Measurements from ENCODE around the gene DHRS4. TPM values are rescaled to one million over a fixed set of nuclear protein-coding genes. Genes with fewer than 3 reads are reported as not detected.
"Not testable (repeated sequence)": the region's sequence is repeated elsewhere in the genome, so short reads cannot be mapped to it uniquely, and the experiment has no call there.

DHRS4 gene
- total and polyA plus RNA-seq, 9 of the 15 experiments (the other 6 are each of a cell fraction or from before 2014, with no cell fraction given) = 0.51 to 35.9 (median 10.1) TPM

DNA sequence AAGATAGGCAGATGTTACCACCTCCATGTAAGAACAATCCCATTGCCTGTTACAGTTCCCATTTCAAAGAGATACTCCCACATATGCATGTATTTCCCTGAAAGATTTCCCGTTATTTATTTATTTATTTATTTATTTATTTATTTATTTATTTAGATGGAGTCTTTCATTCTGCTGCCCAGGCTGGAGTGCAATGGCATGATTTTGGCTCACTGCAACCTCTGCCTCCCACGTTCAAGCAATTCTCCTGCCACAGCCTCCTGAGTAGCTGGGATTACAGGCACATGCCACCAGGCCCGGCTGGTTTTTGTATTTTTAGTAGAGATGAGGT lies 2.5 kb upstream of the DHRS4 start:
- in situ Hi-C loops (cut with MboI); FAIRE-seq; H3K9ac ChIP-seq (ENCODE audit: insufficient read depth in 1 of 2, low read depth in 2 of 2, low read length in 2 of 2); CTCF ChIA-PET (ENCODE audit: low intra/inter-chr PET ratio); H3K4me2 ChIP-seq (ENCODE audit: insufficient read depth, low read length); H3K27me3 ChIP-seq (ENCODE audit: control insufficient read depth in 2 of 2, insufficient read depth in 2 of 2, low read length in 2 of 2); H3K4me3 ChIP-seq; ATAC-seq; H2AFZ ChIP-seq (ENCODE audit: low read depth, low read length); H3K9me1 ChIP-seq (ENCODE audit: control insufficient read depth, insufficient read depth, low read length); BruUV-seq (replicated peaks); H3K9me3 ChIP-seq (replicated peaks; ENCODE audit: control insufficient read depth, insufficient read depth, low read depth, low read length); H3K27ac ChIP-seq (ENCODE audit: extremely low read depth, low read depth, low read length); DNase-seq (ENCODE audit: extremely low read depth in 1 of 4, low spot score in 3 of 4); H4K20me1 ChIP-seq (replicated peaks; ENCODE audit: control insufficient read depth, insufficient read depth, low read length); H3K4me1 ChIP-seq (replicated peaks in 1 of 2; ENCODE audit: control insufficient read depth in 2 of 2, insufficient read depth in 2 of 2, low read length in 2 of 2); H3K36me3 ChIP-seq (ENCODE audit: control insufficient read depth, insufficient read depth, low read length): not testable (repeated sequence)
- intact Hi-C loops (cut with micrococcal nuclease) = loop anchor here (5.0 kb wide), 1 partner anchor 364 kb away; no protein-coding TSS in a partner anchor
- WGBS (ENCODE audit: insufficient coverage, low coverage, missing lambda C conversion rate) = 69% methylated on average over 3 of the region's 3 CpGs
- peaks cover 21% of the 10 kb centered on the region for H3K79me2 ChIP-seq (ENCODE audit: control insufficient read depth, insufficient read depth, low read length)
- POLR2A ChIA-PET = interaction anchor here (0.7 kb wide), 1 partner anchor 14 kb away, joined by 3 read pairs; no protein-coding TSS in a partner anchor

DNA sequence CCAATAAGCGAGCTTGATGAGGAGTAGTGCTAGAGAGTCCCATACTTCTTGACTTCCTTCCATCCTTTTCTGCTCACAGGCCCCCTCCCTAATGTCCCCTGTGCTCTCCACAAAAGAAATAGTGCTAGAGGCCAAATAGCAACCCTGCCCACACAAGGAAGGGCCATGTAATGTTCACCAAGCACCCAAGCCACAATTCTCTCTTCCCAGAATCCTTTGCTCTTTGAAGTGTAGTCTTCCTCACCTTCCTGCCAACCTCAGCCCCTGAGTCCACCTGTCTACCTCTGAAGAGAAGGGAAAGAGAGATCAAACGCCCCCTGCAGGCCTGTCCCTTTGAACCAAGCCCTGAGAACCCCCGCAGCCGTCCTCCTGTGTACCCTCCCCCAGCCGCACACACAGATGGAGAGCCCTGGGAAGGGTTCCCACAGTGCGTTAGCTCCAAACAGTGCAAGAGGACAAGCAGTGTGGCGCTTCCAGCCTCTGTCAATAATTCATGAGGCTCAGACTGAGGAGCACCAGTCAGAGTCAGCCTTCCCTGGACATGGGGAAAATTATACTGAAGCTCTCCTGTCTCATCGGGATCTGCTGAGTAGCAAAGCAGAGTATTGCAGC lies 1.9 kb upstream of the DHRS4 start:
- no peak for FAIRE-seq
- POLR2A ChIA-PET = interaction anchor here (0.7 kb wide), 1 partner anchor 15 kb away, joined by 3 read pairs; no protein-coding TSS in a partner anchor
- BruUV-seq (replicated peaks) = no TSS peak
- Histone ChIP-seq H3K4me1 (replicated peaks in 1 of 2; ENCODE audit: control insufficient read depth in 2 of 2, insufficient read depth in 2 of 2, low read length in 2 of 2) (peaks cover 0 to 10% of the 10 kb centered on the region in 2 experiments; a peak in 2 of 5 replicates), H3K4me2 (ENCODE audit: insufficient read depth, low read length) (no peak overlapping the region; the same call in 1 of the 2 replicates), H3K9ac (ENCODE audit: insufficient read depth in 1 of 2, low read depth in 2 of 2, low read length in 2 of 2) (no peak overlapping the region), H3K79me2 (ENCODE audit: control insufficient read depth, insufficient read depth, low read length) (peaks cover 21% of the 10 kb centered on the region), H3K27me3 (ENCODE audit: control insufficient read depth in 2 of 2, insufficient read depth in 2 of 2, low read length in 2 of 2) (no peaks in the 10 kb centered on the region), H4K20me1 (replicated peaks; ENCODE audit: control insufficient read depth, insufficient read depth, low read length) (no peaks in the 10 kb centered on the region), H3K27ac (ENCODE audit: extremely low read depth, low read depth, low read length) (no peak overlapping the region), H3K9me3 (replicated peaks; ENCODE audit: control insufficient read depth, insufficient read depth, low read depth, low read length) (peaks cover 8% of the 10 kb centered on the region), H3K9me1 (ENCODE audit: control insufficient read depth, insufficient read depth, low read length) (no peaks in the 10 kb centered on the region), H2AFZ (ENCODE audit: low read depth, low read length) (no peak overlapping the region), H3K4me3 (no peak overlapping the region), H3K36me3 (ENCODE audit: control insufficient read depth, insufficient read depth, low read length) (0 out of 3 replicates have a peak, but pooled peaks cover 2% of the 10 kb centered on the region)
- CTCF ChIA-PET (ENCODE audit: low intra/inter-chr PET ratio) = no interaction called here
- in situ Hi-C loops (cut with MboI) (no loop called here), intact Hi-C loops (cut with micrococcal nuclease) (loop anchor here (5.0 kb wide), 1 partner anchor 364 kb away; no protein-coding TSS in a partner anchor)
- WGBS (ENCODE audit: insufficient coverage, low coverage, missing lambda C conversion rate) = 75% methylated on average over 7 of the region's 8 CpGs
- DNase-seq (ENCODE audit: extremely low read depth in 1 of 4, low spot score in 3 of 4) = no peak
- ATAC-seq = no peak
- TF ChIP-seq ZNF583 (CRISPR knock-in tag; IDR thresholded peaks at IDR 0.05) (peak; percentile 46; the same call in 1 of the 2 replicates), CXXC5 (CRISPR knock-in tag; IDR thresholded peaks at IDR 0.05) (0 out of 2 replicates have a peak, but pooled peaks have one; percentile 15), RBM39 (optimal IDR thresholded peaks at IDR 0.05; ENCODE audit: low read depth, low read length) (no peak), TAF7 (tag; IDR thresholded peaks at IDR 0.05) (no peak), ZNF785 (CRISPR knock-in tag; IDR thresholded peaks at IDR 0.05) (no peak), MAFK (IDR thresholded peaks at IDR 0.05; ENCODE audit: low read length) (no peak), OTX1 (CRISPR knock-in tag; IDR thresholded peaks at IDR 0.05) (no peak), LEF1 (IDR thresholded peaks at IDR 0.05) (no peak)
- TF ChIP-seq, protein P1, sequence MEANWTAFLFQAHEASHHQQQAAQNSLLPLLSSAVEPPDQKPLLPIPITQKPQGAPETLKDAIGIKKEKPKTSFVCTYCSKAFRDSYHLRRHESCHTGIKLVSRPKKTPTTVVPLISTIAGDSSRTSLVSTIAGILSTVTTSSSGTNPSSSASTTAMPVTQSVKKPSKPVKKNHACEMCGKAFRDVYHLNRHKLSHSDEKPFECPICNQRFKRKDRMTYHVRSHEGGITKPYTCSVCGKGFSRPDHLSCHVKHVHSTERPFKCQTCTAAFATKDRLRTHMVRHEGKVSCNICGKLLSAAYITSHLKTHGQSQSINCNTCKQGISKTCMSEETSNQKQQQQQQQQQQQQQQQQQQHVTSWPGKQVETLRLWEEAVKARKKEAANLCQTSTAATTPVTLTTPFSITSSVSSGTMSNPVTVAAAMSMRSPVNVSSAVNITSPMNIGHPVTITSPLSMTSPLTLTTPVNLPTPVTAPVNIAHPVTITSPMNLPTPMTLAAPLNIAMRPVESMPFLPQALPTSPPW (CRISPR knock-in tag; IDR thresholded peaks at IDR 0.05) = no peak
- TF ChIP-seq, protein P2, sequence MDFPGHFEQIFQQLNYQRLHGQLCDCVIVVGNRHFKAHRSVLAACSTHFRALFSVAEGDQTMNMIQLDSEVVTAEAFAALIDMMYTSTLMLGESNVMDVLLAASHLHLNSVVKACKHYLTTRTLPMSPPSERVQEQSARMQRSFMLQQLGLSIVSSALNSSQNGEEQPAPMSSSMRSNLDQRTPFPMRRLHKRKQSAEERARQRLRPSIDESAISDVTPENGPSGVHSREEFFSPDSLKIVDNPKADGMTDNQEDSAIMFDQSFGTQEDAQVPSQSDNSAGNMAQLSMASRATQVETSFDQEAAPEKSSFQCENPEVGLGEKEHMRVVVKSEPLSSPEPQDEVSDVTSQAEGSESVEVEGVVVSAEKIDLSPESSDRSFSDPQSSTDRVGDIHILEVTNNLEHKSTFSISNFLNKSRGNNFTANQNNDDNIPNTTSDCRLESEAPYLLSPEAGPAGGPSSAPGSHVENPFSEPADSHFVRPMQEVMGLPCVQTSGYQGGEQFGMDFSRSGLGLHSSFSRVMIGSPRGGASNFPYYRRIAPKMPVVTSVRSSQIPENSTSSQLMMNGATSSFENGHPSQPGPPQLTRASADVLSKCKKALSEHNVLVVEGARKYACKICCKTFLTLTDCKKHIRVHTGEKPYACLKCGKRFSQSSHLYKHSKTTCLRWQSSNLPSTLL (IDR thresholded peaks at IDR 0.05) = no peak
- TF ChIP-seq, protein P3, sequence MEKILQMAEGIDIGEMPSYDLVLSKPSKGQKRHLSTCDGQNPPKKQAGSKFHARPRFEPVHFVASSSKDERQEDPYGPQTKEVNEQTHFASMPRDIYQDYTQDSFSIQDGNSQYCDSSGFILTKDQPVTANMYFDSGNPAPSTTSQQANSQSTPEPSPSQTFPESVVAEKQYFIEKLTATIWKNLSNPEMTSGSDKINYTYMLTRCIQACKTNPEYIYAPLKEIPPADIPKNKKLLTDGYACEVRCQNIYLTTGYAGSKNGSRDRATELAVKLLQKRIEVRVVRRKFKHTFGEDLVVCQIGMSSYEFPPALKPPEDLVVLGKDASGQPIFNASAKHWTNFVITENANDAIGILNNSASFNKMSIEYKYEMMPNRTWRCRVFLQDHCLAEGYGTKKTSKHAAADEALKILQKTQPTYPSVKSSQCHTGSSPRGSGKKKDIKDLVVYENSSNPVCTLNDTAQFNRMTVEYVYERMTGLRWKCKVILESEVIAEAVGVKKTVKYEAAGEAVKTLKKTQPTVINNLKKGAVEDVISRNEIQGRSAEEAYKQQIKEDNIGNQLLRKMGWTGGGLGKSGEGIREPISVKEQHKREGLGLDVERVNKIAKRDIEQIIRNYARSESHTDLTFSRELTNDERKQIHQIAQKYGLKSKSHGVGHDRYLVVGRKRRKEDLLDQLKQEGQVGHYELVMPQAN (IDR thresholded peaks at IDR 0.05; ENCODE audit: borderline replicate concordance) = no peak
